LNCAP (cell line): Measurements from ENCODE around the gene SNTG2.

Experiments
- CTCF ChIP-seq: fragments of 450-650 bp; IDR thresholded peaks from 2 replicates; pipeline ENCODE4 v1.5.1; 2017; ENCODE audit warnings: mild to moderate bottlenecking

The SNTG2 gene

GRCh38 chr2:941871-942270 is 8.8 kb upstream of the SNTG2 start:
- no peak for TF ChIP-seq CTCF

- no peak for TF ChIP-seq CTCF
Measured at GRCh38 chr2:942775-943460, 7.7 kb upstream of the SNTG2 start.

- TF ChIP-seq CTCF: no peak
Measured at GRCh38 chr2:943461-943797, 7.2 kb upstream of the SNTG2 start.

GRCh38 chr2:943821-944220 is 6.8 kb upstream of the SNTG2 start:
- no peak for TF ChIP-seq CTCF

GRCh38 chr2:944693-945092 is 6.0 kb upstream of the SNTG2 start:
- TF ChIP-seq CTCF: no peak

GRCh38 chr2:945104-945503 is 5.5 kb upstream of the SNTG2 start:
- TF ChIP-seq CTCF: no peak

- TF ChIP-seq CTCF: no peak
Measured at GRCh38 chr2:946073-946948, 4.3 kb upstream of the SNTG2 start.
